GM12801 (cell line): ENCODE data around the gene MYH16.

Experiments
- TF ChIP-seq, protein P1 (sequence below): IDR thresholded peaks from one replicate; pipeline ENCODE4 v1.5.1; 2011; ENCODE audit warnings: control low read depth; ENCODE audit not compliant: insufficient read length; ENCODE audit errors: extremely low read depth

Gene MYH16

DNA sequence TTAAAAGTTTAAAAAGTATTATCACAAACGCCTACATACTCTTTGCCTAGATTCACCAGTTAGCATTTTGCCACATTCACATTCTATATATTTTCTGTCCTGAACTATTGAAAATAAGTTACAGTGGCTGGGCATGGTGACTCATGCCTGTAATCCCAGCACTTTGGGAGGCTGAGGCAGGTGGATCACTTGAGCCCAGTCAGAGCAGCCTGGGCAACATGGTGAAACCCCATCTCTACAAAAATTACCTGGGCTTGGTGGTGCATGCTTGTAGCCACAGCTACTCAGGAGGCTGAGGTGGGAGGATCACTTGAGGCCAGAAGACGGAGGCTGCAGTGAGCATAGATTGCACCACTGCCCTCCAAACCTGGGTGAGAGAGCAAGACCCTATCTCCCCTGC lies 58.4 kb downstream of the MYH16 start:
- TF ChIP-seq, protein P1, sequence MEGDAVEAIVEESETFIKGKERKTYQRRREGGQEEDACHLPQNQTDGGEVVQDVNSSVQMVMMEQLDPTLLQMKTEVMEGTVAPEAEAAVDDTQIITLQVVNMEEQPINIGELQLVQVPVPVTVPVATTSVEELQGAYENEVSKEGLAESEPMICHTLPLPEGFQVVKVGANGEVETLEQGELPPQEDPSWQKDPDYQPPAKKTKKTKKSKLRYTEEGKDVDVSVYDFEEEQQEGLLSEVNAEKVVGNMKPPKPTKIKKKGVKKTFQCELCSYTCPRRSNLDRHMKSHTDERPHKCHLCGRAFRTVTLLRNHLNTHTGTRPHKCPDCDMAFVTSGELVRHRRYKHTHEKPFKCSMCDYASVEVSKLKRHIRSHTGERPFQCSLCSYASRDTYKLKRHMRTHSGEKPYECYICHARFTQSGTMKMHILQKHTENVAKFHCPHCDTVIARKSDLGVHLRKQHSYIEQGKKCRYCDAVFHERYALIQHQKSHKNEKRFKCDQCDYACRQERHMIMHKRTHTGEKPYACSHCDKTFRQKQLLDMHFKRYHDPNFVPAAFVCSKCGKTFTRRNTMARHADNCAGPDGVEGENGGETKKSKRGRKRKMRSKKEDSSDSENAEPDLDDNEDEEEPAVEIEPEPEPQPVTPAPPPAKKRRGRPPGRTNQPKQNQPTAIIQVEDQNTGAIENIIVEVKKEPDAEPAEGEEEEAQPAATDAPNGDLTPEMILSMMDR = no peak

DNA sequence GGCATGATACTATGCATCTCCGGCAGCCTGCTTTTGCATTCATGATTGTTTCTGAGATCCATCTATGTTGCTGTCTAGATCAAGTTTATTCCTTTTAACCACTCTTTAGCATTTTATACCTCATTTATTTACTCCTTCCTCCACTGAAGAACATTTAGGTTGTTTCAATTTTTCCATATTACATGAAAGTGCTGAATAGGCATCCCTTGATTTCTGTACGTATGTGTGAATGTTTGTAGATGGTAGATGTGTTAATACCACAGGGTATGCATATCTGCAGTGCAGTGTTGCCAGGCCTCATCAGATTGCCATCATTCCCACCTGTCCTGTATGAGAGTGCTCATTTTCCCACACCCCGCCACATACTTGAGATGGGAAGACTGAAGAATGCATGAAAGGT lies 67.0 kb downstream of the MYH16 start:
- TF ChIP-seq, protein P1 = no peak

DNA sequence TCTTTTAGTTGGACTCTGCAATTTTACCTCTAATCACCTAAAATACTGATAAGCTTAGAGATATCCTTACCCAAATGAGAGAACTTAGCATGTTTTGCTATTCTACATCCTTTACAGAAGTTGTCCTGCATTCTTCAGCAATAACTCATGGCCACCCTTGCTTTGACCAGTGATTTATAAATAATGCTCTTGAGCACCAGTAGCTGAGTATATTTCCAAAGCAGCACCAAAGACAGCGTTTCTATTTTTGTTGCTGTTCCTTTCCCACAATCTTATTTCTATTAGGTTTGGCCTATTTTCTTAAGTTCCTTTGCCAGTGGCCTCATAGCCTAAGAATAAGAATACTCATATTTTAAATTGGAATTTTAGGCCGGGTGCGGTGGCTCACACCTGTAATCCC lies 68.0 kb downstream of the MYH16 start:
- TF ChIP-seq, protein P1 = no peak

DNA sequence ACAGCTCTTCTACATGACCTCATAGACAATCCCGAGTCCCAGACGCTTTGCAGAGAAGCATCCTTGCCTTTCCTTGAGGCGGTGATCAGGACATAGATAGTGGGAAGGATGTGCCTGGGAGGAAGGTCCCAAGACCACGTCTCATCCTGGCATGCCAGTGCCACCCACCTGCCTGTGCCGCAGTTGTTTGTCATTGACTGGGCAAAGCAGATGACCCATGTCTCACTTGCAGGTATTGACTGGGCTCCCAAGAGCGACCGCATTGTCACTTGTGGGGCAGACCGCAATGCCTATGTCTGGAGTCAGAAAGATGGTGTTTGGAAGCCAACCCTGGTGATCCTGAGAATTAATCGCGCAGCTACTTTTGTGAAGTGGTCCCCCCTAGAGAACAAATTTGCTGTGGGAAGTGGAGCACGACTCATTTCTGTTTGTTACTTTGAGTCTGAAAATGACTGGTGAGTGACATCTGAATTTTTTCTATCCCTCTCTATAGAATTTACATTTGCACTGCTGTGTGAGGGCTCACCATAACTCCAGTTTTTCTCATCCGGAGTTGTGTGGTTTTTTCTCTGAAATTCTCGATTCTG lies 71.5 kb downstream of the MYH16 start:
- TF ChIP-seq, protein P1 = no peak

DNA sequence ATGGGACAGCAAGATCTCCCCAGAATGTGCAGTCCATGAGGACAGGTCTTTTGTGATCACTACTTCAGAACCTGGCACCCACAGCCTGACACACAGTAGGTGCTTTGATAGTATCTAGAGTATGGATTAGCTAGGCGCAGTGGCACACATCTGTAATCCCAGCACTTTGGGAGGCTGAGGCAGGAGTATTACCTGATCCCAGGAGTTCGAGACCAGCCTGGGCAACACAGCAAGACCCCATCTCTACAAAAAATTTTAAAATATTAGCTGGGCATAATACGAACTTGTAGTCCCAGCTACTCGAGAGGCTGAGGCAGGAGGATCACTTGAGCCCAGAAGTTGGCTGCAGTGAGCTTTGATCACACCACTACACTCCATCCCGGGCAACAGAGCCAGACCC lies 79.6 kb downstream of the MYH16 start:
- TF ChIP-seq, protein P1 = no peak

DNA sequence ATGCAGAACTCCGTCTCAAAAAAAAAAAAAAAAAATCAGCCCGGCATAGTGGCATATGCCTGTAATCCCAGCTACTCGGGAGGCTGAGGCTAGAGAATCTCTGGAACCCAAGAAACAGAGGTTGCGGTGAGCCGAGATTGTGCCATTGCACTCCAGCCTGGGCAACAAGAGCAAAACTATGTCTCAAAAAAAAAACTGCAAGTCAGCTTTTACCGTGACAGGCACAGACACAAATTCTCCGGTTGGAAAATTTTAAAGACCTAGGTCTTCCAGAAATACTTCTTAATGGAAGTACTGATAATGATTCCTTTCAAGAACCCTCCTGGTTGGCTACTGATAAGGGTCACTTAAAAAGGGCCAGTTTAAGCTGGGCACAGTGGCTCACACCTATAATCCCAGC lies 82.5 kb downstream of the MYH16 start:
- TF ChIP-seq, protein P1 = no peak

DNA sequence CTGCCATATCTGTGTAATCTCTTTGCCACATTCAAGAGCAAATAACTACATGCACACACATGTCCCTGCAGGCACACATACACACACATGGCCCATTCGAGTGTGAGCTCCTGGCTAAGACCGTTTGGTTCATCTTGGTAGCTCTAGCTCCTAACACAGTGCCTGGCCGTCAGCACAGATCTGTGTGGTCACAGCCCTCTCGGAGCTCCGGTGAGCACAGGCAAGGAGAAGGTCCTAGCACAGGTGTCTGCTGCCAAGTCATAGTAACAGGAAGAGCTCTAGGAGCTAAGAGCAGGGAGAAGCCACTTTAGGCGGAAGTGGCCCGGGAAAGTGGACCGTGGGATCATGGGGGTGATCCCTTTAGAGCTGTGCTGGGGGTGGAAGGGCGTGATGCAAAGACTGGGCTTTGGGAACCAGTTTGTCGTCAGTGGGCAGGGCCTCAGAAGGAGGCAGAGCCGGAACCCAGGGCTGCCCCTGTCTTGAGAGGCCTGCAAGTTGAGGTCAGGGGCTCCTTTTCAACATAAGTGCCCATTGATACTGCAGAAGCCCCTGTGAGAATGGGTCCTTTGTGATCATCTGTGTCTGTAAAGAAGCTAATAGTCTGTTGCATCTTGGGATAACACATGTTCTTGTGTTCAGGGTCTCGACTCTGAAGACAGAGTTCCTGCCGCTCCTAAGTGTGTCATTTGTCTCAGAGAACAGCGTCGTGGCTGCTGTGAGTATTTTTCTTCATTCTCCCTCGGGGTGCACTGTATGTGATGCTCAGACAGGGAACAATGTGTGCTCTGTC lies 85.3 kb downstream of the MYH16 start:
- TF ChIP-seq, protein P1 = no peak
